Motor neuron (in vitro differentiated cells): ENCODE data around the gene SLC25A33. TPM values are rescaled to one million over a fixed set of nuclear protein-coding genes. Genes with fewer than 3 reads are reported as not detected.

Experiments
- ATAC-seq, 8 experiments: fragments of 200-7000 bp; cut with Tn5 transposase; replicated peaks in 6 of 8; 2 replicates each; pipeline ENCODE4 v1.8.0; 2021; ENCODE audit warnings: mild to moderate bottlenecking in 8 of 8, moderate library complexity in 8 of 8
- H3K27ac ChIP-seq, 2 donors: fragments of 250-450 bp; sonication (Bioruptor Pico); 2 replicates each; pipeline ENCODE4 v1.9.0; 2021; ENCODE audit warnings: antibody characterized with exemption in 2 of 2, mild to moderate bottlenecking in 2 of 2, moderate library complexity in 1 of 2
- H3K4me1 ChIP-seq, 2 donors: fragments of 250-450 bp; sonication (Bioruptor Pico); replicated peaks in 1 of 2; 2 replicates each; pipeline ENCODE4 v1.6.1; 2021; ENCODE audit warnings: antibody characterized with exemption in 2 of 2, mild to moderate bottlenecking in 2 of 2, moderate library complexity in 1 of 2
- H3K4me3 ChIP-seq, 5 donors: fragments of 250-450 bp; sonication (Bioruptor Pico); 2 replicates each; pipeline ENCODE4 v1.9.0; 2021; ENCODE audit warnings: antibody characterized with exemption in 5 of 5, mild to moderate bottlenecking in 5 of 5, moderate library complexity in 4 of 5
- WGBS, 10 experiments: fragments of 450-650 bp; shearing (Covaris generic); methylation state at CpG; one replicate each; pipeline ENCODE4 v1.0.0; 2022; 5-methylcytosine and 5-hydroxymethylcytosine counted together
- in situ Hi-C, 9 experiments: fragments of 400-800 bp; cut with MboI; loops; one replicate each; pipeline ENCODE4 v1.15.0; 2021; ENCODE audit warnings: low sequenced_read_pairs in 9 of 9, low pct_unique_long_range_greater_than_20kb in 2 of 9; ENCODE audit not compliant: unreplicated experiment in 9 of 9
- total RNA-seq, 8 experiments: library from RNA; unstranded; fragments of 300-600 nt; gene quantifications; 2 replicates each; pipeline versions ENCODE4 v1.2.3 to v1.2.4, GENCODE V29; 2022

SLC25A33 gene
- total RNA-seq, 8 experiments from 2014 or later = 6.6 to 15.9 (median 9.1) TPM

DNA sequence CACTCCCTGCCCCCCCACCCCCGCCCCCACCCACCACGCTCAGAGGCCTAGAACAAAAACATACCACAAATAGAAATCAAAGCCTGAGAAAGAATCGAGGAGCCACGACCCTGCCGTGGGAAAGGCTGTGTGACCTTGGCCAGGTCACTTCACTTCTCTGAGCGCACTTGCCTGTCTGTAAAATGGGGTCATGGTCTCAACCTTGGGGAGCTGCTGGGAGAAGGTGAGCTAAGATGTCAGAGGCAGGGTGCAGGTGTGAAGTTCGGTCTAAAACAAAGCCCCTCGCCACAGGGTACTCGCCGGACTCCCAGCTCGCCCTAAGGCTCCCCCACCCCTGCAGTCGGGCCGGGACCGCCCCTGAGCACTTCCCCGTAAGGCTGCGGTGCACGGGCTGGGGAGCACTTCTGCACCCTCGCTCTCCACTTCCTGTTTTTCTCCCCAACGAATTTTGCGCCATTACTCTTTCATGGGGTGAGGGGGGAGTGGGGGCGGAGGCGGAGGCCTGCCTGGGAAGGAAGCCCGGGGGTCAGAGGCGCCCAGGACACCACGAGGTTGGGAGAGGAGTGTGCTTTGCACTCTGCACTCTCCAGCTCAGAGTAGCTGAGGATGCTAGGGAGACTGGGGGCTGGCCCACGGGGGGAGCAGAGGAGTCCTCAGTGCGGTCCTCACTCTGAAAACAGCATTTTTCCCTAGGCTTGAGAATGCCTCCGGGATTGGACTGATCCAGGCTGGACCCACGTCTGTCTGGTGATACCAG, 90.4 kb downstream of the SLC25A33 start:
- Histone ChIP-seq H3K4me3 (no peak overlapping the region), H3K4me1 (no peaks in the 10 kb centered on the region), H3K27ac (no peak overlapping the region)
- ATAC-seq = no peak
- in situ Hi-C loops = loop anchor here in 8 of 9 experiments (25.0 kb wide), 1 partner anchor 233 kb away; no protein-coding TSS in a partner anchor
- 66 to 90% (median 80%) methylated on average over 1 to 4 of the region's 29 CpGs; no CpG with 5 or more reads in 7 of the 10 experiments for WGBS, 10 experiments

DNA sequence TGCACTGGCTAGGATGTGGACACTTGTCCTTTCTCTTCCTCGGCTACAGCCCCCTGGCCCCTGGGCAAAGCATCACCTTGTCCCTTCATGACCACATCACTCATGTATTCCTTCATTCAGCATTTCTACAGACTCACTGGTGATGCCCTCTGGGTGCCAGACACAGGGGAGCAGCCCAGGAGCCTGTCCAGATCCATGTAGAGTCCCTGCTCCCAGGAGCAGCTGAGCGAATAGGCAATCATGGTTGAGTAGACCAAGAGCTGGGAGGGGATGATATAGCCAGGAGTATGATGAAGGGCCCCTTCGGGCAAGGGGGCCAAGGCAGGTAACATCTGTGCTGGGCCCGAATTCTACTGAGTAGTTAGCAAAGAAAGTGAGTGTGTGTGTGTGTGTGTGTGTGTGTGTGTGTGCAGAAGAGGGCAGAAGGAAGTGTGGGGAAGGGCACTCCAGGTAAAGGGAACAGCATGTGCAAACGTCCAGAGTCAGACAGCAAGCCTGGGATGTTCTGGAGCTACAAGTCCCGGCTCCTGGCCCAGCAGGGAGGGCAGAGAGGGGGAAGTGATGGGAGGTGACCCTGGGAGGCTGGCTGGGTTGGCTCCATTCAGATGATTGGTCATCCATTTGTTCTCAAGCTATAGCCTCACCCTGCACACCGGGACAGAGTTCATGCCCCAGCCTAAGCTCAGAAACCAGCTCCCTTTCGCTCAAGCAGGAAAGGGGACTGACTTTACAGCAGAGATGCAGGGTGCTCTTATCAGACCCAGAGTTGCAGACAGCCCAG, 91.3 kb downstream of the SLC25A33 start:
- Histone ChIP-seq H3K4me1 (no peaks in the 10 kb centered on the region), H3K27ac (no peak overlapping the region), H3K4me3 (no peak overlapping the region)
- ATAC-seq = no peak
- in situ Hi-C loops = loop anchor here in 8 of 9 experiments (25.0 kb wide), 1 partner anchor 232 kb away; no protein-coding TSS in a partner anchor
- 44 to 100% (median 75%) methylated on average over 1 to 8 of the region's 8 CpGs; no CpG with 5 or more reads in 4 of the 10 experiments for WGBS, 10 experiments

DNA sequence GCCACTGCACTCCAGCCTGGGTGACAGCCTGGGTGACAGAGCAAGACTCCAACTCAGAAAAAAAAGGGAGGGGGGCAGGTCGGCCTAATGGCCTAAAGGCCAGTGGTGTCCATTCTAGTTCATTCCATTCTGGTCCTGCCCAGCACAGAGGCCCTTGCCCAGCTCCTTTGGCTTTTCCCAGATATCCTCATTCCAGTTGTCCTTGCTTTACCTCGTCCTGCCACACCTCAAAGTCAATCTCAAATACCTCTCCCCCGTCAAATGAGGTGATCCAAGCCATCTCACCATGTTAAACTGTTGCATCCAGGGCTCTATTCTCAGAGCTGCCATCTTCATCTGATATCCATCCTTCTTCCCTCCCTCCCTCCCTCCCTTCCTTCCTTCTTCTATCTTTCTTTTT, 92.3 kb downstream of the SLC25A33 start:
- H3K4me3 ChIP-seq = no peak overlapping the region
- H3K27ac ChIP-seq = no peak overlapping the region
- no peaks in the 10 kb centered on the region for H3K4me1 ChIP-seq
- WGBS, 10 experiments = 40 to 60% methylated on average over 1 to 2 of the region's 3 CpGs; no CpG with 5 or more reads in 8 of the 10 experiments
- in situ Hi-C loops = loop anchor here in 8 of 9 experiments (25.0 kb wide), 1 partner anchor 231 kb away; no protein-coding TSS in a partner anchor
- ATAC-seq = no peak

DNA sequence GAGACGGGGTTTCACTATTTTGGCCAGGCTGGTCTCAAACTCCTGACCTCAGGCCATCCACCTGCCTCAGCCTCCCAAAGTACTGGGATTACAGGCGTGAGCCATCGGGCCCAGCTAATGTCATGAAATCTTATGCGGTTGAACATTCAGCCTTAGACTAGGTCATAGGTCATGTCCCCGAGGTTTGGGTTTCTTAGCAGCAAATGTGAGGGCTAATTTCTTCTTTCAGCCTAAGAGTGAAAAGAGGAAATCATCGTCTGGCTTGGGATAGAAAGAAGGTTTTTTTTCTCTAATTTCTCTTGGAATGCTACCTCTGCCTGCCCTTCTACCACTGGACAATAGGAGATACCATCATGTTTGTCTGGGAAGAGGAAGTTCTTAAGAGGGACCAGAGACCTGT, 94.2 kb downstream of the SLC25A33 start:
- Histone ChIP-seq H3K27ac (no peak overlapping the region), H3K4me1 (no peaks in the 10 kb centered on the region), H3K4me3 (no peak overlapping the region)
- 29 to 100% (median 80%) methylated on average over 1 to 5 of the region's 6 CpGs; no CpG with 5 or more reads in 3 of the 10 experiments for WGBS, 10 experiments
- in situ Hi-C loops = loop anchor here in 8 of 9 experiments (25.0 kb wide), 1 partner anchor 229 kb away; no protein-coding TSS in a partner anchor
- ATAC-seq = no peak

DNA sequence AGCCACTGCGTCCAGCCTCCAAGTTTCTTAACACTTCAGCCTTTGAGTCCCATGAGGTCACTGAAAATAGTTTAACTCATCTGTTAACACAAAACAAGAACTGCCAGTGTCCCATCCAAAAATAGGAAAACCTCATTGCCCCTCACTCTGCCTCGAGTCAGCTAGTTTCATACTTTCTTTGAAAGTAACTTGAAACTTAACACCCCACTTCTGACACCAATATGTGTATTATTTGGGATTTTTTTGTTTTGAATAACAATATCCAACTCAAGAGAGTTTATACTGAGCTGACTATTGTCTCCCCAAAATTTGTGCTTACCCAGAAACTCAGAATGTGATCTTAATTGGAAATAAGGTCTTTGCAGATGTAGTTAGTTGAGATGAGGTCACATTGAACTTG, 95.3 kb downstream of the SLC25A33 start:
- Histone ChIP-seq H3K4me3 (no peak overlapping the region), H3K4me1 (no peaks in the 10 kb centered on the region), H3K27ac (no peak overlapping the region)
- ATAC-seq = no peak
- in situ Hi-C loops = loop anchor here in 8 of 9 experiments (25.0 kb wide), 1 partner anchor 228 kb away; no protein-coding TSS in a partner anchor
- 27 to 93% (median 62%) methylated on average over 1 to 2 of the region's 2 CpGs; no CpG with 5 or more reads in 4 of the 10 experiments for WGBS, 10 experiments

Other genes with a start within 250 kb of the SLC25A33 start
- 10 to 100 TPM in 1 of 8 experiments, 1 to 10 TPM in 7; 1.3 to 30.4 (median 3.9) TPM for gene SPSB1, start 246.6 kb upstream of the SLC25A33 start, total RNA-seq
- 10 to 100 TPM in 4 of 8 experiments, 1 to 10 TPM in 4; 5.0 to 20.2 (median 10.7) TPM for gene TMEM201, start 49.4 kb downstream of the SLC25A33 start, total RNA-seq
- 1 to 10 TPM in 7 of 8 experiments, under 1 TPM in 1; 0.80 to 6.8 (median 5.4) TPM for gene PIK3CD, start 112.3 kb downstream of the SLC25A33 start, total RNA-seq